Epithelial cell of proximal tubule (primary cell): ENCODE measurements around the gene STYXL1. TPM values are rescaled to one million over a fixed set of nuclear protein-coding genes. Genes with fewer than 3 reads are reported as not detected.

ENCODE experiments used
- DNase-seq: peaks from one replicate; pipeline ENCODE4 v3.0.0-alpha.2; 2011; ENCODE audit warnings: low read depth
- H3K4me3 ChIP-seq: 2 replicates; pipeline ENCODE4 v1.5.1; 2011; ENCODE audit warnings: low read depth, mild to moderate bottlenecking, low read length
- CTCF ChIP-seq: conservative IDR thresholded peaks from 2 replicates; pipeline ENCODE4 v1.5.1; 2012; ENCODE audit warnings: low read depth, mild to moderate bottlenecking, low read length
- total RNA-seq: library from RNA; depleted of rRNA; stranded (reverse); fragments of >200 nt; gene quantifications from 2 replicates; pipeline ENCODE4 v1.2.3, GENCODE V29; 2015

STYXL1 gene
- total RNA-seq, 1 donor from 2014 or later = 78.0 TPM

DNA sequence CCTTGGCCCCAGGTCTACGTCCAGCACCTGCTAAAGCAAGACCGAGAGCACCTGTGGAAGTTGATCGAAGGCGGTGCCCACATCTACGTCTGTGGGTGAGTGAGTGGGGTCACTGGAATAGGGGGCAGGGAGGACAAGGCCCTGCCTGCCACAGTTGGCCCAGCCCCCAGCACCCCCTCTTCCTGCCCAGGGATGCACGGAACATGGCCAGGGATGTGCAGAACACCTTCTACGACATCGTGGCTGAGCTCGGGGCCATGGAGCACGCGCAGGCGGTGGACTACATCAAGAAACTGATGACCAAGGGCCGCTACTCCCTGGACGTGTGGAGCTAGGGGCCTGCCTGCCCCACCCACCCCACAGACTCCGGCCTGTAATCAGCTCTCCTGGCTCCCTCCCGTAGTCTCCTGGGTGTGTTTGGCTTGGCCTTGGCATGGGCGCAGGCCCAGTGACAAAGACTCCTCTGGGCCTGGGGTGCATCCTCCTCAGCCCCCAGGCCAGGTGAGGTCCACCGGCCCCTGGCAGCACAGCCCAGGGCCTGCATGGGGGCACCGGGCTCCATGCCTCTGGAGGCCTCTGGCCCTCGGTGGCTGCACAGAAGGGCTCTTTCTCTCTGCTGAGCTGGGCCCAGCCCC is 61.5 kb downstream of the STYXL1 start:
- TF ChIP-seq CTCF = no peak
- no peak overlapping the region for H3K4me3 ChIP-seq
- no peak for DNase-seq

DNA sequence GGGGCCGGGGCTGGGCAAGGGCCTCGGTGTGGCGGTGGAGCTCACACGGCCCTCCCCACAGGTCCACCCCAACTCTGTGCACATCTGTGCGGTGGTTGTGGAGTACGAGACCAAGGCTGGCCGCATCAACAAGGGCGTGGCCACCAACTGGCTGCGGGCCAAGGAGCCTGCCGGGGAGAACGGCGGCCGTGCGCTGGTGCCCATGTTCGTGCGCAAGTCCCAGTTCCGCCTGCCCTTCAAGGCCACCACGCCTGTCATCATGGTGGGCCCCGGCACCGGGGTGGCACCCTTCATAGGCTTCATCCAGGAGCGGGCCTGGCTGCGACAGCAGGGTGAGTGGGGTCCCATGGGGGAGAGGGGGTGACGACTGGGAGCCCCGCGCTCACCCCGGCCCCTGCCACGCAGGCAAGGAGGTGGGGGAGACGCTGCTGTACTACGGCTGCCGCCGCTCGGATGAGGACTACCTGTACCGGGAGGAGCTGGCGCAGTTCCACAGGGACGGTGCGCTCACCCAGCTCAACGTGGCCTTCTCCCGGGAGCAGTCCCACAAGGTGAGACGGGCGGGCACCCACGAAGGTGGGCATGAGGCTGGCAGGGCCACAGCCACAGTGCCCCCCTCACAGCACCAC is 62.2 kb downstream of the STYXL1 start:
- H3K4me3 ChIP-seq = no peak overlapping the region
- no peak for TF ChIP-seq CTCF
- no peak for DNase-seq

DNA sequence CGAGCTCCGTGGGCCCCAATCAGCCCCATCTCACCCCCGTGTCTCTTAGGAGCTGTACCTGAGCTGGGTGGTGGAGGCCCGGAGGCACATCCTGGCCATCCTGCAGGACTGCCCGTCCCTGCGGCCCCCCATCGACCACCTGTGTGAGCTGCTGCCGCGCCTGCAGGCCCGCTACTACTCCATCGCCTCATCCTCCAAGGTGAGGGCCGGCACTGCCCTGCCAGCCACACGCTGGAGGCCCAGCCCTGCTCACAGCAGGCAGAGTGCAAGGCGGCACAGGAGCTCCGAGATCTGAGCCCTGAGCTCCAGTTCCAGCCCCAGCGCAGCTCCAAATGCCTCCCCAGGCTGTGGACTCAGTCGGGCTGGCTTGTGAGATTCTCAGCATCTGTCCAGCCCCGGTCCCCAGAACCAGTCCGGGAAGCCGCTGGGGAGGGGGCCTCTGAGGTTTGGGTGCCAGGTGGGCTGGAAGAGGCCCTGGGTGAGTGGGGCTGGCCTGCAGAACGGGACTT is 62.7 kb downstream of the STYXL1 start:
- DNase-seq = no peak
- TF ChIP-seq CTCF = no peak

GRCh38 chr7:75984130-75985008 is 63.4 kb downstream of the STYXL1 start:
- DNase-seq = no peak
- no peak for TF ChIP-seq CTCF
- no peak overlapping the region for H3K4me3 ChIP-seq

More for the DNA sequence above, 62.7 kb downstream of the STYXL1 start:
- no peak overlapping the region for H3K4me3 ChIP-seq

DNA sequence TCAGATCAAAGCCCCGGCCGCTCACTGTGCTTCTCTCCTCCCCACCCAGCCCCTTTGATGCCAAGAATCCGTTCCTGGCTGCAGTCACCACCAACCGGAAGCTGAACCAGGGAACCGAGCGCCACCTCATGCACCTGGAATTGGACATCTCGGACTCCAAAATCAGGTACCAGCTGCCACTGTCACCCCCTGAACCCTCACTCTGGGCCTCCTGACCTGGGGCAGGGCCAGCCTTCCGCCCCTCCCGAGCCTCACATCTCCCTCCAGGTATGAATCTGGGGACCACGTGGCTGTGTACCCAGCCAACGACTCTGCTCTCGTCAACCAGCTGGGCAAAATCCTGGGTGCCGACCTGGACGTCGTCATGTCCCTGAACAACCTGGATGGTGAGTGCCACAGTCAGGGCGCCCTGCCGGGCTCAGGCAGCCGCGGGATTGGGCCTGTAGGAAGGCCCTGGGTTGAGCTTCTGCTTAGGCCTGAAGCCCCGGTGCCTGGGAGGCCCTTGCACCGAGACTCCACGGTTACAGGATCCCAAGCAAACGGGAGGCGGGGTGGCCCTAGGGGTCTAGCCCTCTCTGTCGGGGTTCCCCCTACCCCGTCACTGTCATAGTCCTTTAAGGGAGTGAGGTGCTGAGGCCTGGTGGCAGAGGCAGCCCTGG is 64.2 kb downstream of the STYXL1 start:
- no peak for TF ChIP-seq CTCF
- DNase-seq = no peak
- no peak overlapping the region for H3K4me3 ChIP-seq

- DNase-seq = no peak
- no peak for TF ChIP-seq CTCF
- no peak overlapping the region for H3K4me3 ChIP-seq
Measured at GRCh38 chr7:75982306-75983064, 65.3 kb downstream of the STYXL1 start.
